Activated T-helper 1 cell treated with Interleukin-2 at 50 U/mL for 16 hours (primary cell): ENCODE measurements around the gene ADAM12.

ENCODE experiments used
- DNase-seq: peaks from one replicate; pipeline ENCODE4 v3.0.0-alpha.2; 2020; ENCODE audit warnings: low read depth

ADAM12 gene, protein sequence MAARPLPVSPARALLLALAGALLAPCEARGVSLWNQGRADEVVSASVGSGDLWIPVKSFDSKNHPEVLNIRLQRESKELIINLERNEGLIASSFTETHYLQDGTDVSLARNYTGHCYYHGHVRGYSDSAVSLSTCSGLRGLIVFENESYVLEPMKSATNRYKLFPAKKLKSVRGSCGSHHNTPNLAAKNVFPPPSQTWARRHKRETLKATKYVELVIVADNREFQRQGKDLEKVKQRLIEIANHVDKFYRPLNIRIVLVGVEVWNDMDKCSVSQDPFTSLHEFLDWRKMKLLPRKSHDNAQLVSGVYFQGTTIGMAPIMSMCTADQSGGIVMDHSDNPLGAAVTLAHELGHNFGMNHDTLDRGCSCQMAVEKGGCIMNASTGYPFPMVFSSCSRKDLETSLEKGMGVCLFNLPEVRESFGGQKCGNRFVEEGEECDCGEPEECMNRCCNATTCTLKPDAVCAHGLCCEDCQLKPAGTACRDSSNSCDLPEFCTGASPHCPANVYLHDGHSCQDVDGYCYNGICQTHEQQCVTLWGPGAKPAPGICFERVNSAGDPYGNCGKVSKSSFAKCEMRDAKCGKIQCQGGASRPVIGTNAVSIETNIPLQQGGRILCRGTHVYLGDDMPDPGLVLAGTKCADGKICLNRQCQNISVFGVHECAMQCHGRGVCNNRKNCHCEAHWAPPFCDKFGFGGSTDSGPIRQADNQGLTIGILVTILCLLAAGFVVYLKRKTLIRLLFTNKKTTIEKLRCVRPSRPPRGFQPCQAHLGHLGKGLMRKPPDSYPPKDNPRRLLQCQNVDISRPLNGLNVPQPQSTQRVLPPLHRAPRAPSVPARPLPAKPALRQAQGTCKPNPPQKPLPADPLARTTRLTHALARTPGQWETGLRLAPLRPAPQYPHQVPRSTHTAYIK

DNA sequence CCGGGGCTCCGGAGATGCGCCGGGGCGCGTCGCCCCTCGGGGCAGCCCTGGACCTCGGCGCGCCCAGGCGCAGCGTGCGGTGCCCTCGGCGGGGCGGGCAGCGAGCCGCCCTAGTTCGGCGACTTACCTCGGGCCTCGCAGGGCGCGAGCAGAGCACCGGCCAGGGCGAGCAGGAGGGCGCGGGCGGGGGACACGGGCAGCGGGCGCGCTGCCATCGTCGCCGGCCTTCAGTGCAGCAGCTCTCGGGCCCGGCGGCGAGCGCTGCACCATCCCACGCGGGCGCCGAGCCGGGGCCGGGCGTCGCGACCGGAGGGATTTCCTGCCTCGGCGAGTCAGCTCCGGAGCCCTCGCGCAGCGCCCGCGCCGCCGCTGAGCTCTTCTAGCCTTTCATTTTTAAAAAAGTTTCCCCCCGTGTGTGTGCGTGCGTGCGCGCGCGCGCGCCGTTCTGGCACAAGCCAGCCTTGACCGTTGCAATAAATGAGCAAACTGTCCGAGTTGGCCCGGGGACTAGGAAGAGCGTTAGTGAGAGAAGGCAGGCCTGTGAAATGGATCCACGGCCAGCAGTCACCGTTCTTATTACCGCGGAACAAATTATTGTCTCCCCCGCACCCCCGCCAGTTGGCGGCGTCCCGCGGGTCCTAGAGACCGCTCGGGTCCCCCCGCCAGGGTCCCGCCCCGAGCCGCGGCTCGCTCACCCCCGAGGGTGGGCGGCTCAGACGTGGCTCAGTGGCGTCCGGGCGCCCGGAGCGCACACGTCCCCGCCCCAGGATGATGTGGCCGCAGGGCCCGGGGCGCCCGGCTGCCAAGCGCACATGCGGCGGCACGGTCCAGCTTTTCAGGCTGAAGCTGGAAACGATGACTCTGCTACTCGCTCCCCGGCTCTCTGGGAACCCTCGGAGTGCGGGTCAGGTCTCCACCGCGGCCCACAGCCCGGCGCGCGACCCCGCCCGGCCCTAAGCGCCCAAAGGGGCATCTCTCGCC, at the start of gene ADAM12:
Gene ADAM12, minus strand, starts transcription at position 547 of the 981 bp plus-strand sequence. Its CDS starts 332 bp downstream, at position 215.
- DNase-seq = no peak

DNA sequence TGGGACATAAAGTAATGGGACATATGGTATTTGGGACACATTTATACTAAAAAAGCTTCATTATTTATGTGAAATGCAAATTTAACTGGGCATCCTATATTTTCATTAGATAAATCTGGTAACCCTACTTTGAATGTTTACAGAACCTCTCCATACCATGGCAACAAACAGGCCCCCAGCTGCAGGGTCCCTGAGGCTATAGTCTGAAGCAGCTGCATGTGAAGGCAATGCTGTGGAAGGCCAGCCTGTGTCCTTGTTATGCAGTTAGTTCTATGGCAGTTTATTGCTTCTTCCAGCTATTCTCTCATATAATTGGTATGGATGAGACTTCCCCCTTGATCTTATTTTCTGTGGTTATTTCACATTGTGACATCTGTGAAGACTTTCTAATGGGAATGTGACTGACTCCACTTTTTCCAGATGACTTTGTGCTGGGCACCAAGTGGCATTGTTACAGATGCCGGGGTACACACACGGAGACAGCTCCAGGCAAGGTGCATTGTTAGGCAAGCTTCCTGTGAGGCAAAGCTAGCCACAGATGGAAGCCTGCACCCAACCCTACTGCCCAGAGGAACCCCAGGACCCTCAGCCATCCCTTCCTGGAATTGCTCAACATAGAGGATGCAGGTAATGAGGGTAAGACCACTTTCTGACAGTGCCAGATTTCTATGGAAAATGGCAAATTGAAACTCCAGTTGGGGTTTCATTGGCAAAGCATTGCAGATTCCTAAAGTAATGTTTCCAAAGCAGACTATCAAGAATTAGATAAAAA, 49.5 kb upstream of the ADAM12 start:
- no peak for DNase-seq

- DNase-seq = no peak
Measured at GRCh38 chr10:126434235-126434634, 46.0 kb upstream of the ADAM12 start.

DNA sequence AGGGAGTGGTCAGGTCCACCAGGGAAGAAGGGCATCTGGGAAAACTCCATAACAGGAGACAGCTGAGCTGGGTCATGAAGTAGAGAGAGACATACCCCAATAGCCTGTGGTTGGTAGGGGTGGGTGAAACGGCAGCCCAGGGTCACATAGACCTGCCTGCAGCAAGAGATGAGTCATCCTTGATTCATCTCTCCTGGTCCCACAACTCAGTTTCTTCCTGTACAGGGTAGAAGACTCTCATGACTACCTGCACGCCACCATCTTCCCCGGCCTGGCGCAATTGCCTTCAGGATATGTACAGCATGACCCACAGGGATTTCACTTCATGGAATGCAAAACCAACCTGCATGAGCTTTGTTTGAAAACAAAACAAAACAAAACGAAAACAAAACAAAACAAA, 45.1 kb upstream of the ADAM12 start:
- no peak for DNase-seq

GRCh38 chr10:126432507-126432906, 44.2 kb upstream of the ADAM12 start:
- no peak for DNase-seq

DNA sequence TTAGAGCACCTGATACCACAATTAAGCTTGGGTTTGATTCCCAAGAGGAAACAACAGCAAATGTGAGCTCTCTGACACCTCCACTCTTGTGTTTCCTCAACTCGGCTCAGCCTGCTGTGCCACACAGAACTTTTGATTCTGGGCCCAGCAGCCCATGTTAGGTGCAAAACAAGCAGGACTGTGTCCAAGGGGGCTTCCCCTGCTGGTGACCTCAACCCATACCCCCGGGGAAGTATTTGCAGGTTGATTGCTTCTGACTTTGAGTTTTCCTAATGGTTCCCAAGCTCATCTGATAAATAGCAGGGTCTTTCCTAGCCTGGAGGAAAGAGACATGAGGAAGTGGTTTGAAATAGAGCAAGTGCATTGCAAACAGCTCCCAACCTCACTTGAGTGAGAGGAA, 43.5 kb upstream of the ADAM12 start:
- no peak for DNase-seq

- DNase-seq = no peak
Measured at GRCh38 chr10:126430512-126430911, 42.2 kb upstream of the ADAM12 start.

- DNase-seq = no peak
Measured at GRCh38 chr10:126429275-126429674, 41.0 kb upstream of the ADAM12 start.

- DNase-seq = no peak
Measured at GRCh38 chr10:126425489-126426065, 37.3 kb upstream of the ADAM12 start.

DNA sequence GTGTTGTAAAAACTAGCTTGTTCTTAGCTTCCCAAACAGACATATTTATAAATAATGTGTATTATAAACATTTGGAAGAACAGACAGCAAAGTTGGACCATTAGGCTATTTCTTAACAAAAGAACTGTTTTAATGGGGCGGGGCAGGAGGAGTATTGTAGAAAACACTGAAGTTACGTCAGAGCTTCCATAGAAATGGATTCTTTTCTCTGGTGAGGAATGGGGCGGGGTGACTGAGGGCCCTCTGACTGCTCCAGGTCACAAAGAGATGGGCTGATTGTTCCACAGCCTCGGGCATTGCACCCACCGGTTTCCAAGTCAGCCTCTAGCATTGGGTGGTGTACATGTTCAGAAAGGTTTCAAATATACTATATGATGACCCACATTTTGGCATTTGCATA, 36.8 kb upstream of the ADAM12 start:
- no peak for DNase-seq

DNA sequence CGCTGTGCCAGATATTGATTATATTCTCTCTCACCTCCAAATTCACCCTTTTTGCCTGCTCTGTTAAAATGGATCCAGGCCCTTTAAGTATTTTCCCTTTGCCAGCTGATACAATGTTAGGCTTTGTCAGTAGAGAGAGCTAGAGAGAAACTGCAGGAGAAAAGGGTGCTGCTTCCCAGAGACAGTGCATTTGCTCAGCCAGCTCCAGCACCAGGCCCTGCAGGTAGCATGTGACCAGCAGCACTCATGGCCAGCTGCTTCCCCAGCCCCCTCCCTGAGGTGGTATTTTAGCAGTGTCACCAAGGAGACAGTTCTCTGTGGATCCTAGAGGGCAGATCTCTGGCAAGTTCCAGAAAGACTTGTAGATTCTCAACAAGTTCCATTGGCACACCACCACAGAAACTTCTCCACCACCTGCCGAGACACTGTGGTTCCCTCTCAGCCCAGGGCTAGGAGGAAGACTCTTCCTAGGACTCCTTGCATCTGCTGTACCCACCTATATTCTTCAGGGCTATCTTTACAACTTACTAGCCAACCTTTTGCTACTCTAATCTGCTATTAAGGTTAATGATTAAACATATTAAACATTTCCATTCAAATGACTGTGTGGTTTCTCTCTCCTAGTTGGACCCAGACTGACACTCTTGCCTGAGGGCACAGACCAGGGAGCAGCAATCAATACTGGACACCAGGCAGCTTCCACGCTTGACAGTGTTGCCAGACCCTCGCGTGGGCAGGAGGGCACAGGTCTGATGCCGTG, 35.6 kb upstream of the ADAM12 start:
- DNase-seq = no peak

- DNase-seq = no peak
Measured at GRCh38 chr10:126422567-126422966, 34.3 kb upstream of the ADAM12 start.

GRCh38 chr10:126421756-126422256, 33.5 kb upstream of the ADAM12 start:
- DNase-seq = no peak

DNA sequence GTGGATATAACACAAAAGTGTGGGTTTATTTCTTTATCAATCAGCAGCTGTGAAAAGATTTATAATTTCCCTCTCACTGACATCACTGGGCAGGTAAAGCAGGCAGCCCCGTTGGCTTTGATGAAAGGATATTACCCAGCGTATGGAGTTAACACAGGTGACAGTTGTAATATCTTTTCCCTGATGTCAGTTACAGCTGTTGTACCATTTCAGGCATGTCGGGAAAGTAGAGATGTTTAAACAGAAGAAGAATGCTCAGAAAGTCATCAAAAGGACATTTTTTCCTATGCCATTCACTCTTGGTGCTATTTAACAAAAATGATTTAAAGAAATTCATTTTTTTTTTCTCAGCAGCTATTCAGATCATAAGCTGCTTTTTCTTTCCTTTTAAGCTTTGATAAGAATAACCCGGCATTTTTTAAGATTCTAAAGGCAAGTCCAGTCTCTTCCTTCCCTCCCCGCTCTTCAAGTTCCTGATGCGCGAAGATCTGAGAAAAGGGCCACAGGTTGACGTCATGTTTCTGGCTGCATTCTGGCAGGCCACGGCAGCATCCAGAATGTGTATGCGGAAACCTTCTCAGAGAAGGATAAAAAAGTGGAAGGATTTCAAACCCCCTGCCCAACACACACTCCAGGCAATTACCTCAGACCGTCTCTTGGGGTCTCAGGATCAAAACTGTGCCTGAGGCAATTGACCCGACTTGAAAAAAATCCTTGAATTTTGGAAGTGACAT, 32.5 kb upstream of the ADAM12 start:
- no peak for DNase-seq

DNA sequence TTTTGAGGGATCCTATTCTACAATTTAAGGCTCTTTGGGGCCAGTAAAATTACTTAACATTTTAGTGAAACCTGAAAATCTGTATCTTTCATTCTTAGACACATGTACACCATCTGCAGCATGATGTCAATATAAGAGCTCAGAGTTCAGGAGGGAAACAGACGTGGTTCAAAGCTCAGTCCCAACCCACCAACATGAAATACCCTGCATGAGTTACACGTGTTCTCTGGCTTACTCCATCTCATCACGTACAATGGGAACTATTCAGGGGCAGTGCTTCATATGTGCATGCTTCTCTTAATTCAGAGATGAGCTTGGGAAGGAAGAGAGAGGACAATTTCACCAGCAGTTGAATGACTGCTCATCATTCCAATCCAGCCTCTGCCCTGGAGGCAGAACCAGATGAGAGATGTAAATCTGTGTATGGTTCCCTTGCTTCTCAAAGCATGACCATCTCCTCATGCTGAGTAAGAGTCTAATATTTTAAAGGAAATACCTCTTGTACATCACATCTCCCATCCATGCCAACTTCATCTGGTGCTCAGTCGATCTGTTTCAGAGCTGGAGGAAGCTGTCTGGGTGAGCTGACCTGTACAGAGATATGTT, 29.0 kb upstream of the ADAM12 start:
- DNase-seq = no peak

DNA sequence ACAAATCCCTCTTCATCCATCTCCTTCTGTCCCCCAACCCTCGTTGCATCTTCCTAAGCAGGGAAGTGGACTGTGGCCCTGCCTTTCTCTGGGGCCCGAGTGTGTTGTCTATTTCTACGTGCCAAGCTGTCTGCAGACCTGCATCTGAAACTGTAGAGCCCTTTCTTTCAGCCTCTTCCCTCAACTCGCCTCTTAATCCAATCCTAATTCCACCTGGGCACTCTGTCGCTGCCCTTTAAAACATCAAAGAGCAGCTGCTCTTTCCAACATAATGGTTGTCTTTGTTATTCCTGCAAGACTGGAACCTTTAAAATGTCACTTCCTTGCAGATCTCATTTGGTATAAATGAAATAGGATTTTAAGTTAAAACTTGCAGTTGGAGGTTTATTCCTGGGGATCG, 21.5 kb upstream of the ADAM12 start:
- DNase-seq = no peak

DNA sequence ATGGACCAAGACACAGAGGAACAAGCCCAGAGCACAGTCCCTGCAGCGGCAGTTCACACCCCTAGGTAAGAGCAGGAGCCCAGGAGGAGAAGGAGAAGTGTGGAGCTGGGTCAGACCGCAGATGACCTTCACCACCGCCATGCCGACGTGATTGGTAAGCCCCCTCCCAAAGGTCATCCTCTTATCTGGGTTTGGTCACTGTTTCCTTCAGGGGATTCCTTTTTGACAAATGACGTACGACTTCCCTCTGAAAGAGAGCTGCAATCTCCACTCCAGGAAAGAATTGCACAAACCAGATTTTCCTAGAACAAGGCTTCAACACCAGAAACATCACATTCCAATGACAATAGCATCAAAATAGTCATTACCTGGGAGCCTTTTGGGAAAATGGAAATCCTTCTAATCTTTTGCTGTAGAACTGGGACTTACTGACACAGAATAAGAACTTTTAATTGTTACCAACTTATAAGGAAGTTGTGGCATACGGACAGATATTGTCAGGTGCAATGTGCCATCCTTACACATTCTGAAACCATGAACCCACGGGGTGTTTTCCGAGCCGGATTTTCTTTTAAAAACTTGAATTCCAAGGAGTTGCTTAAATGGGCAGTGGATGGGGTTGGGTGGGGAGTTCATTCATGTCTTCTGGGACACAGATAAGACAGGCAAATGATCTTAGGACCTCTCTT, 20.8 kb upstream of the ADAM12 start:
- no peak for DNase-seq

DNA sequence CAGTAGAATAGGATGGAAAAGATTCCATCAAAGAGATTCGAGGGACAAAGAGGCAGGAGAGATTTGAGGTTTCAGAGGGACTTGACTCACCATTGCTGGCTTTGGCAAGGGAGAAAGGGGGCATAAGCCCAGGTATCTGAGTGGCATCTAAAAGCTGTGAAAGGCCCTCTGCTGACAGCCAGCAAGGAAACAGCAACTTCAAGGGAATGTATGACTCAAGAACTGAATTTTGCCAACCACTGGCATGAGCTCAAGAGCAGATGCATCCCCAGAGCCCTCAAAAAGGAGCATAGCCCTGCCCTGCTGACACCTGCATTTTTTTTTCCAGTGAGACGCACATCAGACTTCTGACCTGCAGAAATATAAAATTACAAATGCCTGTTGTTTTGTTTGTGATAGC, 19.6 kb upstream of the ADAM12 start:
- DNase-seq = no peak
